GM12878 (cell line): ENCODE measurements around the gene PTGES2. TPM values are rescaled to one million over a fixed set of nuclear protein-coding genes. Genes with fewer than 3 reads are reported as not detected.

Experiments used
- ATAC-seq: fragments of 200-7000 bp; cut with Tn5 transposase; 3 replicates; pipeline ENCODE4 v1.9.1; 2020; ENCODE audit warnings: mild to moderate bottlenecking, moderate library complexity
- BruUV-seq: library from RNA; stranded (reverse); fragments of 400-500 nt; replicated peaks from 2 replicates; lab custom pipeline; 2021; lab: Mats Ljungman, UMichigan
- CTCF ChIA-PET: fragments of 300-600 bp; sonication (Branson Sonifier 250); formaldehyde crosslinking; extraction: SDS; loops from one replicate; lab custom pipeline; 2021; ENCODE audit warnings: inconsistent platforms; lab: Yijun Ruan, JAX
- POLR2A ChIA-PET: fragments of 350-600 bp; formaldehyde crosslinking; extraction: SDS; loops from one replicate; lab custom pipeline; 2021; ENCODE audit warnings: inconsistent platforms; lab: Charles Lee
- RAD21 ChIA-PET: fragments of 300-600 bp; sonication (Branson Sonifier 250); formaldehyde crosslinking; loops from one replicate; lab custom pipeline; 2023; ENCODE audit warnings: antibody characterized with exemption; ENCODE audit not compliant: unreplicated experiment; lab: Charles Lee
- SMC1A ChIA-PET: fragments of 300-600 bp; sonication (Branson Sonifier 250); formaldehyde crosslinking; loops from one replicate; lab custom pipeline; 2023; ENCODE audit not compliant: unreplicated experiment, uncharacterized antibody; lab: Charles Lee
- DNase-seq: peaks from one replicate; pipeline ENCODE4 v3.0.0-alpha.2; 2011; ENCODE audit warnings: low read depth, low spot score
- FAIRE-seq: peaks from 3 replicates; lab custom pipeline; 2011; peaks lifted over from hg19 to GRCh38; lab: Jason Lieb, UNC
- H2AFZ ChIP-seq: 2 replicates; pipeline ENCODE4 v1.6.0; 2011; ENCODE audit warnings: low read depth, low read length, control low read depth; ENCODE audit not compliant: control insufficient read depth
- H3K27ac ChIP-seq: 2 replicates; pipeline ENCODE4 v1.5.1; 2011; ENCODE audit warnings: control low read depth; ENCODE audit not compliant: control insufficient read depth, insufficient read depth
- H3K27me3 ChIP-seq, 2 experiments: replicated peaks in 1 of 2; 2 replicates each; pipeline versions ENCODE4 v1.6.0 to v1.6.1; 2011; ENCODE audit warnings: low read length in 1 of 2; ENCODE audit not compliant: control insufficient read depth in 2 of 2, insufficient read depth in 2 of 2
- H3K36me3 ChIP-seq, 2 experiments: 2 replicates each; pipeline ENCODE4 v1.5.1; 2011; ENCODE audit warnings: low read length in 1 of 2; ENCODE audit not compliant: control insufficient read depth in 2 of 2, insufficient read depth in 2 of 2
- H3K4me1 ChIP-seq: 2 replicates; pipeline ENCODE4 v1.6.1; 2011; ENCODE audit warnings: mild to moderate bottlenecking, low read length, moderate library complexity, mixed read lengths; ENCODE audit not compliant: control insufficient read depth, insufficient read depth
- H3K4me2 ChIP-seq: 2 replicates; pipeline ENCODE4 v1.6.0; 2011; ENCODE audit warnings: control low read depth; ENCODE audit not compliant: control insufficient read depth, insufficient read depth
- H3K4me3 ChIP-seq: fragments of 200-600 bp; sonication (generic); 2 replicates; pipeline ENCODE4 v1.5.1; 2016
- H3K79me2 ChIP-seq: 2 replicates; pipeline ENCODE4 v1.6.0; 2011; ENCODE audit warnings: low read length; ENCODE audit not compliant: control insufficient read depth, insufficient read depth
- H3K9ac ChIP-seq: 2 replicates; pipeline ENCODE4 v1.8.0; 2011; ENCODE audit warnings: low read length, control low read depth, mixed read lengths; ENCODE audit not compliant: control insufficient read depth, insufficient read depth
- H3K9me3 ChIP-seq: replicated peaks from 3 replicates; pipeline ENCODE4 v1.5.1; 2011; ENCODE audit warnings: mild to moderate bottlenecking, low read length; ENCODE audit not compliant: control insufficient read depth, insufficient read depth
- H4K20me1 ChIP-seq: 2 replicates; pipeline ENCODE4 v1.6.0; 2011; ENCODE audit not compliant: control insufficient read depth, insufficient read depth
- CBX3 ChIP-seq: fragments of 200-600 bp; sonication (generic); IDR thresholded peaks from 2 replicates; pipeline ENCODE4 v1.6.1; 2016; ENCODE audit warnings: low read depth, borderline replicate concordance
- EGR1 ChIP-seq, 2 experiments: IDR thresholded peaks; 1 replicate in 1 of 2; 2 replicates in 1 of 2; pipeline ENCODE4 v1.6.1; 2011 to 2012; ENCODE audit warnings: low read depth in 2 of 2, low read length in 2 of 2, borderline replicate concordance in 1 of 2, mild to moderate bottlenecking in 1 of 2, moderate library complexity in 1 of 2
- ETV6 ChIP-seq, 2 experiments: fragments of 450-650 bp in 1 of 2; IDR thresholded peaks in 1 of 2; conservative IDR thresholded peaks in 1 of 2; 2 replicates each; pipeline ENCODE4 v1.6.1; 2014; ENCODE audit warnings: antibody characterized with exemption in 1 of 2, borderline replicate concordance in 1 of 2, low read depth in 1 of 2, mild to moderate bottlenecking in 1 of 2, moderate library complexity in 1 of 2
- FOXK2 ChIP-seq: fragments of 450-650 bp; IDR thresholded peaks from 2 replicates; pipeline ENCODE4 v1.6.1; 2017; ENCODE audit warnings: mild to moderate bottlenecking, moderate library complexity
- IKZF1 ChIP-seq: fragments of 450-650 bp; conservative IDR thresholded peaks from 2 replicates; pipeline ENCODE4 v1.6.1; 2017; ENCODE audit warnings: antibody characterized with exemption, mild to moderate bottlenecking
- LARP7 ChIP-seq: fragments of 450-650 bp; IDR thresholded peaks from 2 replicates; pipeline ENCODE4 v1.6.1; 2017; ENCODE audit warnings: mild to moderate bottlenecking
- MEF2B ChIP-seq: fragments of 450-650 bp; IDR thresholded peaks from 2 replicates; pipeline ENCODE4 v1.6.1; 2018; ENCODE audit warnings: mild to moderate bottlenecking, moderate library complexity; ENCODE audit not compliant: partially characterized antibody, poor library complexity, severe bottlenecking
- NFYB ChIP-seq: IDR thresholded peaks from 2 replicates; pipeline ENCODE4 v1.6.1; 2011; ENCODE audit warnings: low read depth, mild to moderate bottlenecking, low read length, improper control_type of control experiment, moderate library complexity; ENCODE audit not compliant: insufficient read depth
- SIX5 ChIP-seq: IDR thresholded peaks from 2 replicates; pipeline ENCODE4 v1.6.1; 2011; ENCODE audit warnings: mild to moderate bottlenecking, low read depth, low read length, moderate library complexity; ENCODE audit not compliant: severe bottlenecking
- SMC3 ChIP-seq: IDR thresholded peaks from 2 replicates; pipeline ENCODE4 v1.6.1; 2011; ENCODE audit warnings: low read length, improper control_type of control experiment, borderline replicate concordance
- STAT1 ChIP-seq: fragments of 450-650 bp; conservative IDR thresholded peaks from 2 replicates; pipeline ENCODE4 v1.6.1; 2014; ENCODE audit warnings: antibody characterized with exemption, mild to moderate bottlenecking
- SUPT20H ChIP-seq: IDR thresholded peaks from 2 replicates; pipeline ENCODE4 v1.6.1; 2011; ENCODE audit warnings: low read depth, mild to moderate bottlenecking, low read length, moderate library complexity, borderline replicate concordance; ENCODE audit not compliant: control insufficient read depth
- TBL1XR1 ChIP-seq: IDR thresholded peaks from 2 replicates; pipeline ENCODE4 v1.6.1; 2012; ENCODE audit warnings: low read depth, low read length, improper control_type of control experiment
- TCF12 ChIP-seq: IDR thresholded peaks from 2 replicates; pipeline ENCODE4 v1.6.1; 2011; ENCODE audit warnings: low read depth, mild to moderate bottlenecking, low read length
- ZNF622 ChIP-seq: fragments of 450-650 bp; IDR thresholded peaks from 2 replicates; pipeline ENCODE4 v1.6.1; 2017; ENCODE audit warnings: mild to moderate bottlenecking, inconsistent platforms
- WGBS: methylation state at CpG from one replicate; pipeline ENCODE4 v1.1.6; 2016; ENCODE audit warnings: low lambda C conversion rate; ENCODE audit not compliant: insufficient replicate concordance, insufficient coverage; ENCODE audit errors: missing lambda C conversion rate; 5-methylcytosine and 5-hydroxymethylcytosine counted together
- in situ Hi-C: fragments of 300-500 bp; cut with MboI; formaldehyde crosslinking; loops from 9 replicates; pipeline ENCODE4 v1.14.3; 2018; ENCODE audit warnings: mixed read lengths
- intact Hi-C: fragments of 100-400 bp; cut with micrococcal nuclease; formaldehyde crosslinking; loops from one replicate; pipeline ENCODE4 v1.14.2; 2022; ENCODE audit not compliant: unreplicated experiment
- polyA plus RNA-seq, 11 experiments: library from polyadenylated mRNA; depleted of rRNA in 4 of 11; unstranded in 6 of 11; stranded (reverse) in 5 of 11; fragments of >200 nt; fragmentation: Nextera tagmentation in 4 of 11; fragmentation: Illumina TruSeq in 1 of 11; extraction: Ambion mirVana in 4 of 11; extraction: Trizol in 1 of 11; gene quantifications; 1 replicate in 1 of 11; 2 replicates in 10 of 11; pipeline versions ENCODE4 v1.2.1 to v1.2.3, GENCODE V29; 2011 to 2016; ENCODE audit warnings: inconsistent platforms in 2 of 11, missing spikeins in 2 of 11, low read depth in 1 of 11
- total RNA-seq, 4 experiments: library from RNA; depleted of rRNA in 3 of 4; stranded (reverse); fragments of >200 nt in 3 of 4; fragmentation: Illumina TruSeq in 1 of 4; extraction: Trizol in 1 of 4; gene quantifications; 2 replicates each; pipeline versions ENCODE4 v1.2.1 to v1.2.3, GENCODE V29; 2013 to 2021
- TF ChIP-seq, protein P1 (sequence below): IDR thresholded peaks from 2 replicates; pipeline ENCODE4 v1.6.1; 2011; ENCODE audit warnings: low read depth, mild to moderate bottlenecking, low read length, moderate library complexity, borderline replicate concordance; ENCODE audit errors: extremely low read depth
- TF ChIP-seq, protein P2 (sequence below): IDR thresholded peaks from 2 replicates; pipeline ENCODE4 v1.6.1; 2012; ENCODE audit warnings: low read depth, low read length, improper control_type of control experiment

Gene PTGES2
- total and polyA plus RNA-seq, 10 of the 15 experiments (the other 5 are each of a cell fraction or from before 2014, with no cell fraction given): 2.1 to 141 (median 99.1) TPM

DNA sequence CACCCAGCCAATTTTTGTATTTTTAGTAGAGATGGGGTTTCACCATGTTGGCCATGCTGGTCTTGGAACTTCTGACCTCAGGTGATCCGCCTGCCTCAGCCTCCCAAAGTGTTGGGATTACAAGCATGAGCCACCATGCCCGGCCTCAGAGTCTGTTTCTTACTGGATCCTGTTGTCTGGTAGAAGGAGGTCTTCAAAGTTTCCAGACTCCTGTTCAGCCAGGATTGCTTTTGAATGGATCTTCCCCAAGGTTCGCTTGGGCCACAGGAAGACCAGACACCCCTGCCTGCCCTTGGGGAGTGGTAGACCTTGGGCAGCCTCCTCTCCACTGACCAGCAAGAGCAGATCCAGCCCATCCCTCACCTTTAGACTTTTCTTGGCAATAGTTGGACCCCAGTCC lies 14.1 kb upstream of the PTGES2 start:
- Histone ChIP-seq H3K4me3 (no peak overlapping the region), H2AFZ (no peak overlapping the region), H3K4me2 (no peak overlapping the region), H3K4me1 (no peaks in the 10 kb centered on the region), H3K36me3 (no peaks in the 10 kb centered on the region), H3K9ac (no peak overlapping the region), H4K20me1 (no peaks in the 10 kb centered on the region), H3K9me3 (no peaks in the 10 kb centered on the region), H3K27ac (no peak overlapping the region), H3K79me2 (no peaks in the 10 kb centered on the region), H3K27me3 (no peaks in the 10 kb centered on the region; a peak in 1 of 4 replicates)
- intact Hi-C loops: no loop called here
- no peak for TF ChIP-seq STAT1
- TF ChIP-seq, protein P1, sequence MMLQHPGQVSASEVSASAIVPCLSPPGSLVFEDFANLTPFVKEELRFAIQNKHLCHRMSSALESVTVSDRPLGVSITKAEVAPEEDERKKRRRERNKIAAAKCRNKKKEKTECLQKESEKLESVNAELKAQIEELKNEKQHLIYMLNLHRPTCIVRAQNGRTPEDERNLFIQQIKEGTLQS: no peak
- no peak for TF ChIP-seq SUPT20H
- TF ChIP-seq SMC3: no peak
- no peak for TF ChIP-seq LARP7
- no peak for TF ChIP-seq NFYB
- TF ChIP-seq SIX5: no peak
- no peak for TF ChIP-seq TCF12
- no peak for TF ChIP-seq MEF2B
- no peak for TF ChIP-seq TBL1XR1
- TF ChIP-seq ETV6 (conservative IDR thresholded peaks at IDR 0.05 in 1 of 2, IDR thresholded peaks at IDR 0.05 in 1 of 2; ENCODE audit: borderline replicate concordance in 1 of 2, low read depth in 1 of 2): no peak
- TF ChIP-seq, protein P2, sequence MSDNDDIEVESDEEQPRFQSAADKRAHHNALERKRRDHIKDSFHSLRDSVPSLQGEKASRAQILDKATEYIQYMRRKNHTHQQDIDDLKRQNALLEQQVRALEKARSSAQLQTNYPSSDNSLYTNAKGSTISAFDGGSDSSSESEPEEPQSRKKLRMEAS: no peak
- no peak for TF ChIP-seq ZNF622
- no peak for TF ChIP-seq CBX3
- no peak for TF ChIP-seq EGR1 (IDR thresholded peaks at IDR 0.05; ENCODE audit: borderline replicate concordance in 1 of 2, low read depth in 2 of 2, low read length in 2 of 2)
- TF ChIP-seq IKZF1: no peak
- no peak for TF ChIP-seq FOXK2
- no TSS peak for BruUV-seq
- ChIA-PET SMC1A (interaction anchor here (0.7 kb wide), 1 partner anchor 130 kb away, joined by 3 read pairs; no protein-coding TSS in a partner anchor), CTCF (interaction anchor here (1.3 to 1.4 kb wide), 2 partner anchors 13 to 24 kb away, joined by 4 to 5 read pairs; no protein-coding TSS in a partner anchor), RAD21 (no interaction called here), POLR2A (no interaction called here)
- no peak for DNase-seq
- in situ Hi-C loops: no loop called here
- no peak for ATAC-seq
- WGBS: 50% methylated on average over 3 of the region's 3 CpGs
- no peak for FAIRE-seq
